Transverse colon (tissue), 4 donors: Measurements from ENCODE around the gene OR4A16. TPM values are rescaled to one million over a fixed set of nuclear protein-coding genes. Genes with fewer than 3 reads are reported as not detected.

Experiments used
- DNase-seq: peaks from one replicate; pipeline ENCODE4 v3.0.0-alpha.2; 2019
- H3K27ac ChIP-seq, 4 donors: fragments of 200-600 bp; sonication (generic); 2 replicates each; pipeline ENCODE4 v1.5.1; 2016 to 2018; ENCODE audit warnings: inconsistent platforms in 4 of 4
- H3K27me3 ChIP-seq: fragments of 200-600 bp; sonication (generic); 2 replicates; pipeline ENCODE4 v1.5.1; 2017; ENCODE audit warnings: inconsistent platforms
- H3K36me3 ChIP-seq, 4 donors: fragments of 200-600 bp; sonication (generic); 2 replicates each; pipeline ENCODE4 v1.5.1; 2017 to 2019; ENCODE audit warnings: inconsistent platforms in 4 of 4
- H3K4me1 ChIP-seq, 4 donors: fragments of 200-600 bp; sonication (generic); 2 replicates each; pipeline ENCODE4 v1.5.1; 2017 to 2020; ENCODE audit warnings: inconsistent platforms in 4 of 4
- H3K4me3 ChIP-seq, 4 donors: fragments of 200-600 bp; sonication (generic); 1 replicate in 1 of 4; 2 replicates in 3 of 4; pipeline versions ENCODE4 v1.5.1 to v1.6.1; 2017 to 2019; ENCODE audit warnings: inconsistent platforms in 4 of 4
- H3K9me3 ChIP-seq, 2 donors: fragments of 200-600 bp; sonication (generic); 2 replicates each; pipeline ENCODE4 v1.5.1; 2017 to 2019; ENCODE audit warnings: inconsistent platforms in 2 of 2
- CTCF ChIP-seq, 5 experiments: fragments of 200-600 bp in 3 of 5; fragments of 450-650 bp in 2 of 5; sonication (generic) in 3 of 5; IDR thresholded peaks; 1 replicate in 2 of 5; 2 replicates in 3 of 5; pipeline ENCODE4 v1.5.1; 2016 to 2017; ENCODE audit warnings: antibody characterized with exemption in 5 of 5, inconsistent platforms in 3 of 5, mild to moderate bottlenecking in 2 of 5, moderate library complexity in 1 of 5
- EP300 ChIP-seq: sonication (generic); formaldehyde crosslinking; IDR thresholded peaks from one replicate; pipeline ENCODE4 v1.6.1; 2017; ENCODE audit warnings: antibody characterized with exemption, low read depth
- POLR2A ChIP-seq: fragments of 450-650 bp; IDR thresholded peaks from one replicate; pipeline ENCODE4 v1.6.1; 2016; ENCODE audit warnings: antibody characterized with exemption, mild to moderate bottlenecking, moderate library complexity
- POLR2AphosphoS5 ChIP-seq, 3 donors: sonication (generic); formaldehyde crosslinking; IDR thresholded peaks; one replicate each; pipeline ENCODE4 v1.6.1; 2016; ENCODE audit warnings: antibody characterized with exemption in 3 of 3
- WGBS, 2 donors: methylation state at CpG; one replicate each; pipeline ENCODE4 v1.1.5; 2018; ENCODE audit warnings: low coverage in 1 of 2; 5-methylcytosine and 5-hydroxymethylcytosine counted together
- in situ Hi-C, 4 donors: fragments of 200-750 bp; cut with MboI; loops; one replicate each; pipeline versions ENCODE4 v1.15.0 to v1.15.1; 2017; ENCODE audit warnings: low sequenced_read_pairs in 3 of 4, low pct_ligation_motif_present in 1 of 4, low pct_unique_long_range_greater_than_20kb in 1 of 4
- intact Hi-C: fragments of 100-400 bp; cut with DNase I; formaldehyde crosslinking; loops from one replicate; pipeline ENCODE4 v1.15.1; 2023; ENCODE audit warnings: low total_unique reads
- total RNA-seq, 4 donors: library from RNA; depleted of rRNA; stranded (reverse); fragments of >200 nt; gene quantifications; one replicate each; pipeline ENCODE4 v1.1.0, GENCODE V29; 2016

OR4A16 gene
- total RNA-seq, 4 donors from 2014 or later, result not detected

- Histone ChIP-seq H3K9me3 (peaks cover 0 to 3% of the 10 kb centered on the region in 2 donors), H3K4me1 (no peaks in the 10 kb centered on the region), H3K27me3 (no peaks in the 10 kb centered on the region), H3K27ac (no peak overlapping the region), H3K36me3 (no peaks in the 10 kb centered on the region), H3K4me3 (no peak overlapping the region)
- DNase-seq, result no peak
- in situ Hi-C loops, result no loop called here
- WGBS, 2 donors, result 0 to 14% methylated on average over 1 of the region's 1 CpG
- TF ChIP-seq POLR2A (no peak), POLR2AphosphoS5 (IDR thresholded peaks at IDR 0.05) (no peak), EP300 (no peak), CTCF (IDR thresholded peaks at IDR 0.05) (no peak)
- intact Hi-C loops, result no loop called here
Observed at GRCh38 chr11:55357560-55358184, 14.7 kb downstream of the OR4A16 start.

- peaks cover 0 to 5% of the 10 kb centered on the region in 2 donors for H3K9me3 ChIP-seq
- no peaks in the 10 kb centered on the region for H3K27me3 ChIP-seq
- no peak within 1 kb of the TSS for H3K4me3 ChIP-seq
- no peak for TF ChIP-seq POLR2AphosphoS5 (IDR thresholded peaks at IDR 0.05)
- TF ChIP-seq POLR2A, result no peak
- no peak for TF ChIP-seq CTCF (IDR thresholded peaks at IDR 0.05)
- TF ChIP-seq EP300, result no peak
- intact Hi-C loops (no loop called here), in situ Hi-C loops (no loop called here)
- no peak within 1 kb of the TSS for H3K27ac ChIP-seq
- 50 to 66% methylated on average over 4 of the region's 4 CpGs for WGBS, 2 donors
- no peaks in the 10 kb centered on the region for H3K4me1 ChIP-seq
- DNase-seq, result no peak
- H3K36me3 ChIP-seq, result no peaks in the 10 kb centered on the region
Observed at GRCh38 chr11:55367674-55368073, 24.7 kb downstream of the OR4A16 start, which contains the start of gene OR4A15. TSS of gene OR4A15 (plus strand) at chr11:55367974. CDS start at chr11:55367974, 0 bp downstream.

Other genes starting within 250 kb of the OR4A16 start
- gene TRIM48, start 81.0 kb upstream of the OR4A16 start, total RNA-seq, result not detected
- not detected for gene OR4A15, start 24.8 kb downstream of the OR4A16 start, total RNA-seq
- gene OR4C15, start 211.3 kb downstream of the OR4A16 start, total RNA-seq, result not detected
- gene OR4C16, start 228.9 kb downstream of the OR4A16 start, total RNA-seq, result not detected